HG02870 (cell line): Measurements from ENCODE around the gene PFDN4.
"Not testable (repeated sequence)": the region's sequence is repeated elsewhere in the genome, so short reads cannot be mapped to it uniquely, and the experiment has no call there.

Experiments
- ATAC-seq: cut with Tn5 transposase; IDR thresholded peaks from one replicate; pipeline ENCODE4 v1.9.1; 2021; ENCODE audit warnings: mild to moderate bottlenecking, moderate library complexity; ENCODE audit not compliant: unreplicated experiment

PFDN4 gene

GRCh38 chr20:54223285-54223684 lies 15.4 kb downstream of the PFDN4 start:
- ATAC-seq, result no peak

GRCh38 chr20:54223751-54224150 lies 15.9 kb downstream of the PFDN4 start:
- ATAC-seq, result no peak

GRCh38 chr20:54224642-54225041 lies 16.8 kb downstream of the PFDN4 start:
- not testable (repeated sequence) for ATAC-seq

GRCh38 chr20:54227241-54227640 lies 19.4 kb downstream of the PFDN4 start:
- ATAC-seq, result peak; percentile 79

GRCh38 chr20:54227751-54228150 lies 19.9 kb downstream of the PFDN4 start:
- no peak for ATAC-seq

- ATAC-seq, result no peak
Measured at GRCh38 chr20:54228841-54229240, 21.0 kb downstream of the PFDN4 start.

GRCh38 chr20:54229566-54230160 lies 21.8 kb downstream of the PFDN4 start:
- ATAC-seq, result no peak

GRCh38 chr20:54231036-54231435 lies 23.1 kb downstream of the PFDN4 start:
- ATAC-seq, result no peak

GRCh38 chr20:54234991-54235390 lies 27.1 kb downstream of the PFDN4 start:
- no peak for ATAC-seq

- no peak for ATAC-seq
Measured at GRCh38 chr20:54237116-54237943, 29.4 kb downstream of the PFDN4 start.

- no peak for ATAC-seq
Measured at GRCh38 chr20:54244113-54244512, 36.2 kb downstream of the PFDN4 start.

- ATAC-seq, result not testable (repeated sequence)
Measured at GRCh38 chr20:54248705-54249104, 40.8 kb downstream of the PFDN4 start.

GRCh38 chr20:54250691-54251090 lies 42.8 kb downstream of the PFDN4 start:
- ATAC-seq, result no peak

GRCh38 chr20:54251096-54251495 lies 43.2 kb downstream of the PFDN4 start:
- no peak for ATAC-seq

GRCh38 chr20:54254596-54254995 lies 46.7 kb downstream of the PFDN4 start:
- no peak for ATAC-seq

GRCh38 chr20:54255157-54255556 lies 47.3 kb downstream of the PFDN4 start:
- no peak for ATAC-seq

- no peak for ATAC-seq
Measured at GRCh38 chr20:54256202-54256601, 48.3 kb downstream of the PFDN4 start.

GRCh38 chr20:54257071-54257816 lies 49.4 kb downstream of the PFDN4 start:
- ATAC-seq, result no peak

- no peak for ATAC-seq
Measured at GRCh38 chr20:54260116-54260515, 52.2 kb downstream of the PFDN4 start.

GRCh38 chr20:54262671-54263070 lies 54.8 kb downstream of the PFDN4 start:
- no peak for ATAC-seq

GRCh38 chr20:54263116-54263690 lies 55.3 kb downstream of the PFDN4 start:
- no peak for ATAC-seq
